Measurements from ENCODE around the gene ZNF507. TPM values are rescaled to one million over a fixed set of nuclear protein-coding genes. Genes with fewer than 3 reads are reported as not detected.
A peak's percentile ranks its signal among the peaks of the same experiment; 100 is the strongest.

The ZNF507 gene
- total RNA-seq, 1 donor from 2014 or later = 22.2 TPM

GRCh38 chr19:32406161-32407003 is 61.0 kb downstream of the ZNF507 start:
- H3K9me3 Mint-ChIP-seq (ENCODE audit: unreplicated experiment) = no peaks in the 10 kb centered on the region
- DNase-seq (ENCODE audit: low spot score) = no peak
- peak overlapping the region; percentile 88 for H3K27ac Mint-ChIP-seq (ENCODE audit: unreplicated experiment)
- peaks cover 20% of the 10 kb centered on the region for H3K36me3 Mint-ChIP-seq (ENCODE audit: low read depth, unreplicated experiment)
- peak overlapping the region; percentile 93 for H3K4me3 Mint-ChIP-seq (ENCODE audit: unreplicated experiment)
- no peak for TF ChIP-seq CTCF (IDR thresholded peaks at IDR 0.05; ENCODE audit: unreplicated experiment)
- peaks cover 21% of the 10 kb centered on the region for H3K4me1 Mint-ChIP-seq (ENCODE audit: unreplicated experiment)
- peaks cover 10% of the 10 kb centered on the region for H3K27me3 Mint-ChIP-seq (ENCODE audit: unreplicated experiment)

GRCh38 chr19:32407004-32407992 is 61.9 kb downstream of the ZNF507 start:
- Mint-ChIP-seq H3K27me3 (ENCODE audit: unreplicated experiment) (peaks cover 9% of the 10 kb centered on the region), H3K9me3 (ENCODE audit: unreplicated experiment) (no peaks in the 10 kb centered on the region), H3K4me3 (ENCODE audit: unreplicated experiment) (peak overlapping the region; percentile 93), H3K36me3 (ENCODE audit: low read depth, unreplicated experiment) (peaks cover 21% of the 10 kb centered on the region), H3K27ac (ENCODE audit: unreplicated experiment) (peak overlapping the region; percentile 88), H3K4me1 (ENCODE audit: unreplicated experiment) (peaks cover 21% of the 10 kb centered on the region)
- DNase-seq (ENCODE audit: low spot score) = no peak
- TF ChIP-seq CTCF (IDR thresholded peaks at IDR 0.05; ENCODE audit: unreplicated experiment) = no peak

GRCh38 chr19:32415246-32415645 is 69.8 kb downstream of the ZNF507 start:
- DNase-seq (ENCODE audit: low spot score) = no peak
- Mint-ChIP-seq H3K27ac (ENCODE audit: unreplicated experiment) (peak overlapping the region; percentile 49), H3K4me1 (ENCODE audit: unreplicated experiment) (peaks cover 6% of the 10 kb centered on the region), H3K4me3 (ENCODE audit: unreplicated experiment) (no peak overlapping the region), H3K36me3 (ENCODE audit: low read depth, unreplicated experiment) (peaks cover 32% of the 10 kb centered on the region), H3K27me3 (ENCODE audit: unreplicated experiment) (no peaks in the 10 kb centered on the region), H3K9me3 (ENCODE audit: unreplicated experiment) (no peaks in the 10 kb centered on the region)
- no peak for TF ChIP-seq CTCF (IDR thresholded peaks at IDR 0.05; ENCODE audit: unreplicated experiment)

GRCh38 chr19:32415669-32416068 is 70.3 kb downstream of the ZNF507 start:
- no peak for DNase-seq (ENCODE audit: low spot score)
- peaks cover 32% of the 10 kb centered on the region for H3K36me3 Mint-ChIP-seq (ENCODE audit: low read depth, unreplicated experiment)
- peaks cover 6% of the 10 kb centered on the region for H3K4me1 Mint-ChIP-seq (ENCODE audit: unreplicated experiment)
- H3K27me3 Mint-ChIP-seq (ENCODE audit: unreplicated experiment) = no peaks in the 10 kb centered on the region
- no peaks in the 10 kb centered on the region for H3K9me3 Mint-ChIP-seq (ENCODE audit: unreplicated experiment)
- TF ChIP-seq CTCF (IDR thresholded peaks at IDR 0.05; ENCODE audit: unreplicated experiment) = no peak
- H3K27ac Mint-ChIP-seq (ENCODE audit: unreplicated experiment) = no peak overlapping the region
- H3K4me3 Mint-ChIP-seq (ENCODE audit: unreplicated experiment) = peak overlapping the region; percentile 32

Measured in endothelial cell (in vitro differentiated cells).